ENCODE data around the gene B4GALT3.
"Not testable (repeated sequence)": the region's sequence is repeated elsewhere in the genome, so short reads cannot be mapped to it uniquely, and the experiment has no call there.

Gene B4GALT3

DNA sequence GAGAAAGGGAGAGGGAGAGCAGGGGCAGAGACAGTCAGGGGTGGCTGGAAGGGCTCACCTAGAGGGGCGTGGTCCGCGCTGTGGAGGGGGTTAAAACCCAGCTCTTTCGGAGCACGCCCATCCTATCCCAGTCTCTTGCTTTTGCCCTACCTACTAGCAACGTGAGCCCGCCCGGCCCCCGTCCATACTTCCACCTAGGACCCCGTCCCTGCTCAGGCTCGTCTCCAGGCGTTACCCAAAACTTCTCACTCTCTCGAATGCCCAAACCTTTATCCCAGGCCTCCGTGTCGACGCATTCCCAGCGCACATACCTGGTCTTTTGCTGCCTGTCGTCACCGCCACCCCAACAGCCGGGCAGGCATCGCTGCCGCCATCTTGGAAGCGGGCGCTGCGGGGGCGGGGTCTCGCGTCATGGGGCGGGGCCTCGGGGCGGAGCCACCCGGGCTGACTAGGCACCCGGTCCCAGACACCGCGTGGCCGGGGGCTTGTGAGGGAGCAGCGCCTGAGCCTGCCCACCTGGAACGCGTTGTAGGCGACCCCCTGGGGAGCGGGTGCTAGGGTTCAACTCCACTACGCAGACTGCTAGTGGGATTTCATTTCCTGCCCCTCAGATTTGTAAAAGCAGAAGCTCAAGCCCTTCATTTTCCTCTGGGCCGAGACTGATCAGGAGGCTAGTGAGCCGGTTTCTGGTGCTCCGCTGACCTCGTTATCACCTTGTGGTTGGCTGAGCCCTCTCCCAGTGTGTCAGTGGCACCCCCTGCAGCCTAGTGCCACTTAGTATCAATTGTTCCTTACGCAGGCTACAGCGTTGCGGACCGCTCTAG lies at the start of gene B4GALT3:
Gene B4GALT3 (minus strand): TSS at position 396 of the 824 bp plus-strand sequence. CDS start 1,447 bp downstream, outside the sequence.
- DNase-seq = peak; percentile 97

GRCh38 chr1:161226759-161227158 lies 49.5 kb upstream of the B4GALT3 start:
- DNase-seq = no peak

GRCh38 chr1:161226320-161226711 lies 49.0 kb upstream of the B4GALT3 start:
- DNase-seq = peak; percentile 8

GRCh38 chr1:161225534-161226319 lies 48.4 kb upstream of the B4GALT3 start, which contains the start of gene TOMM40L:
Gene TOMM40L, plus strand, starts transcription at chr1:161226060. Its CDS starts 430 bp downstream, at chr1:161226490.
- DNase-seq = peak; percentile 82

GRCh38 chr1:161225178-161225533 lies 47.8 kb upstream of the B4GALT3 start:
- no peak for DNase-seq

- DNase-seq = not testable (repeated sequence)
Measured at GRCh38 chr1:161224695-161225087, 47.4 kb upstream of the B4GALT3 start.

DNA sequence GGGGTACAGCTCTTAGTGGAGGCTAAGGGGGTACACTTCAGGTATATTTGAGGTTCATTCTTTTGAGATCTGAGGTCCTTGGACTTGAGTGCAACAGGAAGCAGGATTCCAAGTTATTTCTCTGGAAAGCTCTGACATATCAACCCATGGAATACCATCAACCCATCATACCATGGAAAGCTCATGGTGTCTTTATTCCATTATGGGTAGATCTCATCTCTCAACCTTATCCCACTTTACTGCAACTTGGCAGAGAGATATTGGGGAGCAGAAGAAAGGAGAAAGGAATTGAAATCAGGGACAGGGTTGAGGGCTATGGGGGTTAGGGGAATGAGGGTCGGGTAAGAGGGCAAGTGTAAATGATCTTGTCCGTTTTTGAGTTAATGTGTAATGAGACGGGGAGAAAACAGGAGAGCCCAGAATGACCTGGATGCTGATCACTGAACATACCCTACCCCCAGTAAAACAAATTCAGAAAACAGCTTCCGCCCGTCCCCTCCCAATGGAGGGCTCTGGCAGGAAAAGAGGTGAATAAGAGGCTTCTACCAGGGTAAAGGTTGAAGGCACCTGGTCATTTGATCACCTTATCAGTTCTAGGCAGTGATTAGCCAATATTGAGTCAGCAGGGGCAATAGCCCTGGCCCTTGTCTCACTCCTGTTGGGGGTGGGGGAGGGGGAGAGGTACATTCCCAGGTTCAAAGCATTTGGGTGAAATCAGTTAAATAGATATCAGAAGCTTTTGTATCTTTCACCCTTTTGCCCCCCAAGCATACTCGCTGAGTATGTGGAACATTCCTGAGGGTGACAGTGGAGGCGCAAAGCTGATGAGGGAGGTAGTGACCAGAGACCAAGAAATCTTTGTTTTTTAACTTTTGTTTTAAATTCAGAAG lies 46.7 kb upstream of the B4GALT3 start:
- DNase-seq = no peak

GRCh38 chr1:161222175-161223019 lies 45.1 kb upstream of the B4GALT3 start:
- DNase-seq = no peak

DNA sequence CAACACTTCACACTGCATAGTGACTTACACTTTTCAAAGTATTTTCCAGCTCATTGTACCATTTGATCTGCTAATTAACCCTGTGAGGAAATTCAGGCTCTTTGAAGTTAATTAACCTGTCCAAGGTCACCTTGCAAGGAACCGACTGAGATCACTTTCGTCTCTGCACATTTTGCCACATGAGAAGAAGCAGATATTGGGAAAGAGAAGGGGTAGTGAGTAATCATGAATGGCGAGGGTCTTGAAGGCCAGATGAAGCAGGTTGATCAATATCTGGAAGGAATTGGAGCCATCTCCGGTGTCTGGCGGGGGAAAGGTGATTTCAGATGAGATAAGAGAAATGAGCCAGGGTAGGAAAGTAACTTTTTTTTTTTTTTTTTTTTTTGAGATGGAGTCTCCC lies 42.7 kb upstream of the B4GALT3 start:
- no peak for DNase-seq

- DNase-seq = no peak
Measured at GRCh38 chr1:161219078-161219892, 42.0 kb upstream of the B4GALT3 start.

- no peak for DNase-seq
Measured at GRCh38 chr1:161218301-161219077, 41.2 kb upstream of the B4GALT3 start.

DNA sequence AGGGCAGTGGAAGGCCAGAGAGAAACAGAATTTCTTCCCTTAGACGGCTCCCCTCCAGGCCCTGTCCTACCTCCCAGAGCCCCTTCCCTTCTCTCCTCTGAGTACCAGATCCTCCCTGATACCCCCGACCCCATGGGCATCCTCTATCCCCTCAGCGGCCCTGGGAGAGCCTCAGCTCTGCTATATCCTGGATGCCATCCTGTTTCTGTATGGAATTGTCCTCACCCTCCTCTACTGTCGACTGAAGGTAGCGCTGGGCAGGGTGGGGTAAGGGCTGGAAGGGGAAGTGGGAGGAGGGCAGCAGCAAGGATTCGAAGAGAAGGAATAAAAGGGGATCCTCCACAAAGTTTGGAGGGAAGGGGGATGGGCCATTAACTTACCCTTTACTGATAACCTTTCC lies 40.5 kb upstream of the B4GALT3 start:
- DNase-seq = no peak

GRCh38 chr1:161216945-161217712 lies 39.8 kb upstream of the B4GALT3 start:
- DNase-seq = no peak

GRCh38 chr1:161215076-161215475 lies 37.8 kb upstream of the B4GALT3 start, which contains the start of gene FCER1G:
Gene FCER1G, plus strand, starts transcription at chr1:161215295. Its CDS starts 27 bp downstream, at chr1:161215322.
- no peak for DNase-seq

GRCh38 chr1:161214369-161214768 lies 37.1 kb upstream of the B4GALT3 start:
- DNase-seq = no peak

- DNase-seq = peak; percentile 69
Measured at GRCh38 chr1:161209790-161210409, 32.6 kb upstream of the B4GALT3 start.

GRCh38 chr1:161207173-161207572 lies 29.9 kb upstream of the B4GALT3 start:
- no peak for DNase-seq

DNA sequence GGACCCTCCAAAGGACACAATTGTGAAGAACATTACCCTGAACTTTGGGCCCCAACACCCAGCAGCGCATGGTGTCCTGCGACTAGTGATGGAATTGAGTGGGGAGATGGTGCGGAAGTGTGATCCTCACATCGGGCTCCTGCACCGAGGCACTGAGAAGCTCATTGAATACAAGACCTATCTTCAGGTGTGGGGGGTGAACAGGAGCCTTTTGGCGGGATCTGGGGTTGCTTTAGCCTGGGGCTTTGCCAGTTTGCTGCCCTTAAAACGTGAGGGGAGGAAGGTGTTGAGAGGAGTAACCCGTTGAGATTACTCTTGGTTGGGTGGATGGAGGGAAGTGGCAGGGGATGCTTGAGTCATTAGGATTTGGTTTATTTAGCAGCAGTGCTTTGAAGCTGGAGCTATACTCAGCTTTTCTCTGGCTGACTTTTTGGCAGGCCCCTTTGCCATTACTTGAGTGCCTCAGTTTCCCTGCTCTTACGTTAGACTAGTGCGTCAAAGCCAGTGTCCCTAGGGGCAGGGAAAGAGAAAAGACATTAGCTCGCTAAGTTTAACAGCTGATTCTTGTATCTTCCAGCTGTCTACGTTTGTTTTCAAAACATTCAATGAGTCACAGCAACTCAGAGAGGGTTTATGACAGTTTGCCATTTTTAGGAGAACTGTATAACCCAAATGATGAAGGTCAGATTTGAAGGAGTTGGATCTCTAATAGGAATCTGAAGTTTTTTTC lies 29.3 kb upstream of the B4GALT3 start:
- DNase-seq = no peak

All from stimulated activated CD4-positive, alpha-beta T cell treated with anti-CD3 and anti-CD28 coated beads, Interleukin-4, amount 100 ng/mL, for 1 hour (primary cell).